B cell (primary cell): ENCODE results near the gene SLC6A7. TPM values are rescaled to one million over a fixed set of nuclear protein-coding genes. Genes with fewer than 3 reads are reported as not detected.

Experiments
- ATAC-seq: fragments of 200-7000 bp; cut with Tn5 transposase; one replicate; pipeline ENCODE4 v1.10.0; 2021; ENCODE audit warnings: low read depth, mild to moderate bottlenecking, moderate number of reproducible peaks, moderate library complexity
- CTCF ChIA-PET: fragments of 350-600 bp; sonication (Branson Sonifier 250); formaldehyde crosslinking; loops from one replicate; lab custom pipeline; 2021; ENCODE audit warnings: antibody characterized with exemption, inconsistent platforms; lab: Charles Lee
- POLR2A ChIA-PET: fragments of 350-600 bp; sonication (Branson Sonifier 250); formaldehyde crosslinking; loops from one replicate; lab custom pipeline; 2021; ENCODE audit warnings: antibody characterized with exemption; lab: Charles Lee
- DNase-seq: peaks from one replicate; pipeline ENCODE4 v3.0.0; 2013
- H2AFZ ChIP-seq: 2 replicates; pipeline ENCODE4 v1.6.1; 2012; ENCODE audit warnings: mild to moderate bottlenecking, low read depth, low read length; ENCODE audit not compliant: insufficient read depth, poor library complexity, severe bottlenecking
- H3K27ac ChIP-seq, 2 donors: 1 replicate in 1 of 2; 2 replicates in 1 of 2; pipeline ENCODE4 v1.5.1; 2012 to 2013; ENCODE audit warnings: low read length in 2 of 2, mild to moderate bottlenecking in 2 of 2, moderate library complexity in 1 of 2
- H3K27me3 ChIP-seq, 4 experiments: fragments of 200-600 bp in 1 of 4; sonication (generic) in 1 of 4; replicated peaks in 1 of 4; 1 replicate in 2 of 4; 2 replicates in 2 of 4; pipeline versions ENCODE4 v1.6.1 to v1.7.0; 2013 to 2016; ENCODE audit warnings: low read length in 3 of 4, mild to moderate bottlenecking in 2 of 4, mixed read lengths in 1 of 4, moderate library complexity in 1 of 4; ENCODE audit not compliant: insufficient read depth in 4 of 4, control insufficient read depth in 3 of 4; ENCODE audit errors: control extremely low read depth in 1 of 4
- H3K36me3 ChIP-seq, 2 experiments: replicated peaks in 1 of 2; 1 replicate in 1 of 2; 2 replicates in 1 of 2; pipeline versions ENCODE4 v1.6.1 to v1.7.1; 2013; ENCODE audit warnings: low read length in 1 of 2; ENCODE audit not compliant: insufficient read depth in 2 of 2, control insufficient read depth in 1 of 2; ENCODE audit errors: control extremely low read depth in 1 of 2, extremely low read depth in 1 of 2
- H3K4me1 ChIP-seq, 2 donors: fragments of 200-600 bp in 1 of 2; sonication (generic) in 1 of 2; 1 replicate in 1 of 2; 2 replicates in 1 of 2; pipeline versions ENCODE4 v1.5.1 to v1.6.1; 2013 to 2017; ENCODE audit warnings: low read length in 2 of 2; ENCODE audit not compliant: control insufficient read depth in 2 of 2, insufficient read depth in 2 of 2
- H3K4me2 ChIP-seq: replicated peaks from 2 replicates; pipeline ENCODE3; 2012; ENCODE audit warnings: mild to moderate bottlenecking, low read depth, low read length; ENCODE audit not compliant: poor library complexity, severe bottlenecking
- H3K4me3 ChIP-seq, 5 experiments: fragments of 200-600 bp in 1 of 5; sonication (generic) in 1 of 5; 1 replicate in 3 of 5; 2 replicates in 2 of 5; pipeline versions ENCODE4 v1.5.1 to v1.7.0; 2011 to 2016; ENCODE audit warnings: low read length in 4 of 5, mild to moderate bottlenecking in 4 of 5, low read depth in 2 of 5, control low read depth in 1 of 5, moderate library complexity in 1 of 5; ENCODE audit not compliant: insufficient read depth in 1 of 5; ENCODE audit errors: control extremely low read depth in 1 of 5, extremely low read depth in 1 of 5
- H3K79me2 ChIP-seq: fragments of 200-600 bp; sonication (generic); one replicate; pipeline ENCODE4 v1.6.0; 2016; ENCODE audit warnings: low read length; ENCODE audit not compliant: control insufficient read depth, insufficient read depth
- H3K9ac ChIP-seq: fragments of 200-600 bp; sonication (generic); 2 replicates; pipeline ENCODE4 v1.6.1; 2017; ENCODE audit warnings: mild to moderate bottlenecking, low read length, moderate library complexity
- H3K9me3 ChIP-seq, 3 donors: one replicate each; pipeline versions ENCODE4 v1.6.1 to v1.7.1; 2013; ENCODE audit warnings: low read length in 2 of 3; ENCODE audit not compliant: control insufficient read depth in 2 of 3, insufficient read depth in 1 of 3; ENCODE audit errors: control extremely low read depth in 1 of 3
- H4K20me1 ChIP-seq: 2 replicates; pipeline ENCODE4 v1.6.0; 2012; ENCODE audit warnings: mild to moderate bottlenecking, low read length; ENCODE audit not compliant: insufficient read depth, control insufficient read depth, poor library complexity, severe bottlenecking
- H3K27ac Mint-ChIP-seq: one replicate; pipeline ENCODE4 v1.8.0; 2021; ENCODE audit warnings: mixed read lengths
- H3K27me3 Mint-ChIP-seq: one replicate; pipeline ENCODE4 v1.8.0; 2021; ENCODE audit warnings: mixed read lengths
- H3K4me1 Mint-ChIP-seq: one replicate; pipeline ENCODE4 v1.8.0; 2021; ENCODE audit warnings: mixed read lengths
- H3K4me3 Mint-ChIP-seq: one replicate; pipeline ENCODE4 v1.8.0; 2021; ENCODE audit warnings: mixed read lengths
- H3K9me3 Mint-ChIP-seq: one replicate; pipeline ENCODE4 v1.8.0; 2022; ENCODE audit warnings: mixed read lengths; ENCODE audit not compliant: insufficient read depth
- CTCF ChIP-seq: fragments of 200-600 bp; IDR thresholded peaks from one replicate; pipeline ENCODE4 v1.8.0; 2022; ENCODE audit warnings: antibody characterized with exemption, mild to moderate bottlenecking
- EZH2 ChIP-seq: IDR thresholded peaks from 2 replicates; pipeline ENCODE4 v1.6.1; 2012; ENCODE audit warnings: borderline replicate concordance, low read depth, mild to moderate bottlenecking, moderate library complexity, low read length; ENCODE audit not compliant: insufficient read depth, poor library complexity, severe bottlenecking
- WGBS: methylation state at CpG from one replicate; pipeline ENCODE4 v1.1.5; 2013; ENCODE audit warnings: missing lambda C conversion rate; ENCODE audit not compliant: insufficient coverage; 5-methylcytosine and 5-hydroxymethylcytosine counted together
- intact Hi-C: fragments of 100-400 bp; cut with micrococcal nuclease; formaldehyde crosslinking; loops from one replicate; pipeline ENCODE4 v1.10.0; 2022
- polyA plus RNA-seq: library from polyadenylated mRNA; depleted of rRNA; stranded (reverse); fragments of >200 nt; gene quantifications from 2 replicates; pipeline ENCODE4 v1.2.3, GENCODE V29; 2012
- total RNA-seq, 2 donors: library from RNA; stranded (reverse); fragments of 120-200 nt in 1 of 2; gene quantifications; 1 replicate in 1 of 2; 2 replicates in 1 of 2; pipeline versions ENCODE4 v1.2.3 to v1.2.4, GENCODE V29; 2013 to 2022

Gene SLC6A7
- total and polyA plus RNA-seq, 2 donors (not counting 1 experiment from before 2014, with no cell fraction given), result not detected

- no peaks in the 10 kb centered on the region for H3K79me2 ChIP-seq
- H3K4me1 ChIP-seq, result no peaks in the 10 kb centered on the region
- no peak overlapping the region for H3K27ac ChIP-seq
- H3K4me1 Mint-ChIP-seq, result no peaks in the 10 kb centered on the region
- intact Hi-C loops, result no loop called here
- H3K27me3 ChIP-seq, result no peaks in the 10 kb centered on the region
- no peaks in the 10 kb centered on the region for H3K27me3 Mint-ChIP-seq
- ATAC-seq, result no peak
- no peak overlapping the region for H3K4me2 ChIP-seq
- WGBS, result 93% methylated on average over 10 of the region's 11 CpGs
- POLR2A ChIA-PET, result no interaction called here
- CTCF ChIA-PET, result no interaction called here
- no peaks in the 10 kb centered on the region for H3K9me3 Mint-ChIP-seq
- H3K9ac ChIP-seq, result no peak overlapping the region
- H2AFZ ChIP-seq, result no peak overlapping the region
- H3K4me3 Mint-ChIP-seq, result no peak overlapping the region
- no peaks in the 10 kb centered on the region for H4K20me1 ChIP-seq
- no peak overlapping the region for H3K4me3 ChIP-seq
- no peaks in the 10 kb centered on the region for H3K9me3 ChIP-seq
- TF ChIP-seq EZH2 (no peak), CTCF (no peak)
- no peak overlapping the region for H3K27ac Mint-ChIP-seq
- DNase-seq, result no peak
- no peaks in the 10 kb centered on the region for H3K36me3 ChIP-seq
These were observed 41.5 kb upstream of the SLC6A7 start for GRCh38 chr5:150148117-150148927.

- Histone ChIP-seq H3K4me3 (no peak overlapping the region), H3K4me1 (no peaks in the 10 kb centered on the region), H3K36me3 (no peaks in the 10 kb centered on the region), H3K9me3 (no peaks in the 10 kb centered on the region), H3K4me2 (no peak overlapping the region), H4K20me1 (no peaks in the 10 kb centered on the region), H3K27ac (no peak overlapping the region), H3K9ac (no peak overlapping the region), H3K79me2 (no peaks in the 10 kb centered on the region), H3K27me3 (no peaks in the 10 kb centered on the region), H2AFZ (no peak overlapping the region)
- no peaks in the 10 kb centered on the region for H3K27me3 Mint-ChIP-seq
- CTCF ChIA-PET, result no interaction called here
- no peak overlapping the region for H3K4me3 Mint-ChIP-seq
- intact Hi-C loops, result no loop called here
- TF ChIP-seq CTCF (no peak), EZH2 (no peak)
- no peaks in the 10 kb centered on the region for H3K9me3 Mint-ChIP-seq
- peaks cover 6% of the 10 kb centered on the region for H3K4me1 Mint-ChIP-seq
- H3K27ac Mint-ChIP-seq, result no peak overlapping the region
- POLR2A ChIA-PET, result no interaction called here
- ATAC-seq, result no peak
- no peak for DNase-seq
These were observed 40.2 kb upstream of the SLC6A7 start for GRCh38 chr5:150149618-150150017.
